ENCODE results near the gene TRIM65. TPM values are rescaled to one million over a fixed set of nuclear protein-coding genes. Genes with fewer than 3 reads are reported as not detected.
A peak's percentile ranks its signal among the peaks of the same experiment; 100 is the strongest.

Gene TRIM65
- total and polyA plus RNA-seq, 2 of the 13 experiments (the other 11 are each of a cell fraction or from before 2014, with no cell fraction given) = 10.3 to 22.4 TPM

DNA sequence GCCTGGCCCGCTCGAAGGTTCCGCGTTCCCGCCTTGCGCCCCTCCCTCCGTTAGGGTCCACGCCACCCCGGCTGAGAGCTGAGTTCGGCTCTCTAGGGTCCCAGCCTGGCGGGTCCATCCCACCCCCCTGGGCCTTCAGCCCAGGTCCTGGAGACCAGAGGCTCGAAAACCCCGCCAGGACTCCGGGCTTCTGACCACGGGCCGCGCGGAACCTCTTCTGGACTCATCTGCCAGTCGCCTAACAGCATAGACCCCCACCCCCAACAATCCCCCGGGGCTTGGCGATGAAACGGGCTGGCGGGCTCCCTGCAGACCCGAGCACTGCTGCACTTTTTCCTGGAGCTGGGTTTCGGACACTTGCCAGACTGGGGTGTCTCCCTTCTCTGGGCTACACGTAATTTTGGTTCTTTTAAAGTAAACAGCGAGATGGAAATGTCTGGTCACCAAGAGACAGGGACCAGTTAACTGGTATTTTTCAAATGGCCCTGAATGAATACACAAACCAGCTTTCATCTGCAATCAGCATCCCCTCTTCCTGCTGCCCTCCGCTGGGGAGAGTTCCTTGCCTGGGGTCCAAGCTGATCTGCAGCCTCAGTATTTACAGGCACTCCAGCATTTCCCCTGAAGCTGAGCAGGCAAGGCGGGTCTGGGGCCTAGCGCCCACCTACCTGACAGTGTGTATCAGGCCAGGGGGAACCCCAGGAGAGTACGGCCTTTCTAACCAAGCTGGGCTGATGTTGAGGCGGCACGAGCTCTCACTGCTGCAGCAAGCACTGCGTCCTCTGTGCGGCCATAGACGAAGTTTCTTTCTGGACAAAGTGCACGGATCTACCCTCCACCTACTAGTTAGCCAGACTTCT lies 639 bp upstream of the TRIM65 start (continued):
- TF ChIP-seq ZNF704 (CRISPR knock-in tag; IDR thresholded peaks at IDR 0.05; ENCODE audit: borderline replicate concordance) = no peak
- TF ChIP-seq POLR2A (IDR thresholded peaks at IDR 0.05; ENCODE audit: insufficient read depth in 1 of 2, low read depth in 2 of 2, low read length in 2 of 2) = 0 out of 4 replicates have a peak, but pooled peaks of 1 of the 2 experiments have one; percentile 5
- TF ChIP-seq ZNF605 (CRISPR knock-in tag; IDR thresholded peaks at IDR 0.05) = no peak
- peak; percentile 33; the same call in 1 of the 2 replicates for TF ChIP-seq ZBTB4 (CRISPR knock-in tag; IDR thresholded peaks at IDR 0.05; ENCODE audit: borderline replicate concordance)
- TF ChIP-seq ZNF567 (CRISPR knock-in tag; IDR thresholded peaks at IDR 0.05; ENCODE audit: borderline replicate concordance) = no peak
- no peak for TF ChIP-seq CSRNP1 (CRISPR knock-in tag; IDR thresholded peaks at IDR 0.05)
- TF ChIP-seq RBM22 (optimal IDR thresholded peaks at IDR 0.05; ENCODE audit: low read length) = peak; percentile 45
- TF ChIP-seq ZNF224 (CRISPR knock-in tag; IDR thresholded peaks at IDR 0.05) = no peak
- TF ChIP-seq XBP1 (CRISPR knock-in tag; IDR thresholded peaks at IDR 0.05) = no peak
- no peak for TF ChIP-seq KLF13 (CRISPR knock-in tag; IDR thresholded peaks at IDR 0.05)
- no peak for TF ChIP-seq EP300 (IDR thresholded peaks at IDR 0.05; ENCODE audit: low read depth in 2 of 2, low read length in 2 of 2)
- no peak for TF ChIP-seq EP300 (CRISPR knock-in tag; IDR thresholded peaks at IDR 0.05; ENCODE audit: borderline replicate concordance)
- no peak for TF ChIP-seq SNAPC2 (CRISPR knock-in tag; IDR thresholded peaks at IDR 0.05)
- no peak for TF ChIP-seq MTF1 (CRISPR knock-in tag; IDR thresholded peaks at IDR 0.05)
- peak; percentile 49; the same call in 1 of the 2 replicates for TF ChIP-seq GFI1 (CRISPR knock-in tag; IDR thresholded peaks at IDR 0.05; ENCODE audit: borderline replicate concordance)
- no peak for TF ChIP-seq DR1 (CRISPR knock-in tag; IDR thresholded peaks at IDR 0.05)
- TF ChIP-seq IKZF1 (IDR thresholded peaks at IDR 0.05) = no peak
- TF ChIP-seq ZMYM3 (CRISPR knock-in tag; IDR thresholded peaks at IDR 0.05) = no peak
- no peak for TF ChIP-seq TRIM24 (CRISPR knock-in tag; IDR thresholded peaks at IDR 0.05)
- no peak for TF ChIP-seq ZNF20 (CRISPR knock-in tag; IDR thresholded peaks at IDR 0.05)
- TF ChIP-seq HES4 (CRISPR knock-in tag; IDR thresholded peaks at IDR 0.05; ENCODE audit: borderline replicate concordance) = 0 out of 2 replicates have a peak, but pooled peaks have one; percentile 15
- TF ChIP-seq ZNF10 (CRISPR knock-in tag; IDR thresholded peaks at IDR 0.05; ENCODE audit: borderline replicate concordance, low read depth) = no peak
- TF ChIP-seq SSRP1 (CRISPR knock-in tag; IDR thresholded peaks at IDR 0.05) = 0 out of 2 replicates have a peak, but pooled peaks have one; percentile 25

Data from HepG2 (cell line).